ENCODE measurements around the gene PCNX3.
"Not testable (repeated sequence)": the region's sequence is repeated elsewhere in the genome, so short reads cannot be mapped to it uniquely, and the experiment has no call there.

The PCNX3 gene

DNA sequence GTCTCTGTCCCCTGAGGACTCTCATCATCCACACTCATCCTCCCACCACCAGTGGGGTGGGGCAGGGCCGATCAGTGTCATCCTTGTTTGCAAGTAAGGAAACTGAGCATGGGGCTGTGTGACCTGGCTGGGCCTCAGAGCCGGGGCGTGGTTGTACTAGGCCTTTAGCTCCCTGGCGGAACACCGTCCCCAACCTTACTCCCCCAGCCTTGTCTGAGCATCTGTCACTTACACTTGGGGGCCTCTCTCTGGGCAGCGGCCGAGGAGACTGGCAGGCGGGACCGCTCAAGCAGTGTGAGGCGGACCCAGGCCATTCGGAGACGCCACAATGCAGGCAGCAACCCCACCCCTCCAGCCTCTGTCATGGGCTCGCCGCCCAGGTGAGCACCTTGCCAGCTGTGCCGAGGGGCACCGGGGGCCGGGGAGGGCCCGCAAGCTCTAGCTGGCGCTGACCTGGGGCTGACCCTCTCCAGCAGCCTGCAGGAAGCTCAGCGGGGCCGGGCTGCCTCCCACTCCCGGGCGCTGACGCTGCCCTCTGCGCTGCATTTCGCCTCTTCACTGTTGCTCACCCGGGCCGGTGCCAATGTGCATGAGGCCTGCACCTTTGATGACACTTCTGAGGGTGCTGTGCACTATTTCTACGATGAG is 3.8 kb downstream of the PCNX3 start:
- DNase-seq (ENCODE audit: low read depth in 2 of 2) = no peak

DNA sequence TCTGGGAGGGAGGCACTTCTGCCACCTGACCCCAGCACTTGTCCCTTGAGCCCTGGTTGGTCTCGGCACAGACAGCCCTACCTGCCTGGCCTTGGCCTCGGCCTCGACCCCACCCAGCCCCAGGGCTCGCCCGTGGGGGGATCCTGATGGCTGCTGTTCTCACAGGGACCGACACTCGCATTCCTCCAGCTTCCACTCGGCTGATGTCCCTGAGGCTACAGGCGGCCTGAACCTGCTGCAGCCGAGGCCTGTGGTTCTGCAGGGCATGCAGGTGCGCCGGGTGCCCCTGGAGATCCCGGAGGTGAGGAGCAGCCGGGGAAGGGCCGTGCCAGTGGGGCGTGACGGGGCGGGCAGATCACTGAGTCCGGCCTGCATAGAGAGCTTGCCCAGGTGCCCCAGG is 5.1 kb downstream of the PCNX3 start:
- no peak for DNase-seq (ENCODE audit: low read depth in 2 of 2)

DNA sequence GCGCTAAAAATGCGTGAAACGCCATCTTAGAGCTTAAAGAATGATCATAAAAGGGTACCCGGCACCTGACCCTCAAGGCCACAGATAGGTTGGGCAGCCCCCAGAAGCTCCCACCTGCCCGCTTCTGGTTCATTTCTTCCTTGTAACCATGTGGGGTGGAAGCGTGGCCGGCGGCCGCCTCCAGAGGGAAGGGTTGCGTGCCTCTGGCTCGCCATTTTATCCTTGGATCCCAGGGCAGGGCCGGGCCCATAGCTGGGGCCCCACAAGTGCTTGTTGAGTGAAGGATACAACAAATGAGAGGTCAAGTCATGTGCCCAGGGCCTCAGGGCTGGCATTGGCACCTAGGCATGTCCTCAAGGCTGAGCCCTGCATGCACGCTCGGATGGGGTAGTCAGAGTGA is 5.9 kb downstream of the PCNX3 start:
- no peak for DNase-seq (ENCODE audit: low read depth in 2 of 2)

DNA sequence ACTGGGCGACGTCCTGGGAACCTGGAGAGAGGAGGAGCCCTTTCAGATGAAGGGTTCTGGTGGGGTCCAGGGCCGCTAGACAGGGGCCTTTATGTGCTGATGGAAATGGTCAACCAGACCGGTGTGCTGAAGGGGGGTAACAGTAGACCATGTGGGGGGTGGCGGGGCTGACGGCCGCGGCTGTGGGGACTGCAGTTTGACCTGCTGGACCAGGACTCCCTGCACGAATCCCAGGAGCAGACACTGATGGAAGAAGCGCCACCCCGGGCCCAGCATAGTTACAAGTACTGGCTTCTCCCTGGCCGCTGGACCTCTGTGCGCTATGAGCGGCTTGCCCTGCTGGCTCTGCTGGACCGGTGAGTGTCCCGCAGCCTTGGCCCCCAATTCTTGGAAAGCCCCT is 6.4 kb downstream of the PCNX3 start:
- DNase-seq (ENCODE audit: low read depth in 2 of 2) = no peak

- DNase-seq (ENCODE audit: low read depth in 2 of 2) = no peak
Observed at GRCh38 chr11:65623177-65623576, 7.6 kb downstream of the PCNX3 start.

- no peak for DNase-seq (ENCODE audit: low read depth in 2 of 2)
Observed at GRCh38 chr11:65623852-65624616, 8.5 kb downstream of the PCNX3 start.

DNA sequence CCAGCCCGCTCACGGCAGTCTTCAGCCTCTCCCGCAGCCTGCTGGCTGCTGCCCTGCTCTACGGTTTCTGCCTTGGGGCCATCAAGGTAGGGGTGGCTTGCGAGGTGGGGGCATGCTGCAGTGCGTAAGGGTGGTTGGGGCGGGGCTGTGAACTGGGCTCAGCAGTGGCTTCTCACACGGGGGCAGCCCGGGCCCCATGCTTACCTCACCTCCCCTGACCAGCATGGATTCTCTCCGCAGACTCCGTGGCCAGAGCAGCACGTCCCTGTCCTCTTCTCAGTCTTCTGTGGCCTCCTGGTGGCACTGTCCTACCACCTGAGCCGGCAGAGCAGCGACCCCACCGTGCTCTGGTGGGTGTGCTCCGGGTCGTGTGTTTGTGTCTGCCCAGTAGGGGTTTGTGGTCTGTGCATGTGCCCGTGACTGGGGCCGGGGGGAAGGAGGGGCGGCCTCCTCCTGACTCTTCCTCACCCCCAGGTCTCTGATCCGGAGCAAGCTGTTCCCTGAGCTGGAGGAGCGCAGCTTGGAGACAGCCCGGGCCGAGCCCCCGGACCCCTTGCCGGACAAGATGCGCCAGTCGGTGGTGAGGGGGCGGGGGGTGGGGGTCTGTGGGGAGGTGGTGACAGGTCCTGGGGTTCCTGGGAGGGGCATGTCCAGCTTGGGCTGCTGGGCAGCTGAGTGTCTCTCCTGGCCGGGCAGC is 9.5 kb downstream of the PCNX3 start:
- no peak for DNase-seq (ENCODE audit: low read depth in 2 of 2)

DNA sequence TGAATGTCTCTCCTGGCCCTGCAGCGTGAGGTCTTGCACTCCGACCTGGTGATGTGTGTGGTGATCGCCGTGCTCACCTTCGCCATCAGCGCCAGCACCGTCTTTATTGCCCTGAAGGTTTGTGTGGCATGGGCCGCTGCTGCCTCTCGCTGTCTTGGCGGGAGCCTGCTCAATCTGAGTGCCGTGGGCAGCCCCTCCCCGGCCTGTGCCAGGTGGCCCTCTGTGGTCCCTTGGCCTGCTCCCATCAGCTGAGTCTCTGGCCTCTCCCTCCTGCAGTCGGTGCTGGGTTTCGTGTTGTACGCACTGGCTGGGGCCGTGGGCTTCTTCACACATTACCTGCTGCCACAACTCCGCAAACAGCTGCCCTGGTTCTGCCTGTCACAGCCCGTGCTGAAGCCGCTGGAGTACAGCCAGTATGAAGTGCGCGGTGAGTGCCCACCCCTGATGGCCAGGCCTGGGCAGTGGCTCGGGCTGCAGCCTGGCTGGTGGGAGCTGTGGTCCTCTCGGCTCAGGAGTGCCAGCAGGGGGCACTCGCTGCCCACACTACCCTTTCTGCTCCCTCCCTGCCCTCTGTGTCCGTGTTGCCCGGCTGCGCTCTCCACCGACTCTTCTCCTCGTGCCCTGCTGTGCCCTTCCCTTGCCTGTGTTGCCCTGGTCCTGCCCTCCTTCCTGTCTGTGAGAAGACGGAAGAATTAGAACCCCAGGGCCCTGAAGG is 10.2 kb downstream of the PCNX3 start:
- DNase-seq (ENCODE audit: low read depth in 2 of 2) = peak in 1 of 2 donors; percentile 32

DNA sequence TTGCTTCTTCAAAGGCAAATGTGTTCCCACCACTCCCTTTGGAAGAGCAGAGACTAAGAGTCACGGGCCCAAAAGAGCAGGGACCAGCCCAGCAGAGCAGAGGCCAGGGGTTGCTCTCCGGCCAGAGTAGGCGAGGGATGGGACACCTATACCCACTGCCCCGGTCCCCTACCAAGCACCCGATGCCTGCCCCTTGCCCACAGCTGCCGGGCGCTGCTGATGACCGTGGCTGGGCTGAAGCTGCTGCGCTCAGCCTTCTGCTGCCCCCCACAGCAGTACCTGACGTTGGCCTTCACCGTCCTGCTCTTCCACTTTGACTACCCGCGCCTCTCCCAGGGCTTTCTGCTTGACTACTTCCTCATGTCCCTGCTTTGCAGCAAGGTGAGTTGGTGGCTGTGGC is 11.6 kb downstream of the PCNX3 start:
- DNase-seq (ENCODE audit: low read depth in 2 of 2) = no peak

GRCh38 chr11:65629579-65629978 is 14.0 kb downstream of the PCNX3 start:
- DNase-seq (ENCODE audit: low read depth in 2 of 2) = no peak

- no peak for DNase-seq (ENCODE audit: low read depth in 2 of 2)
Observed at GRCh38 chr11:65630215-65630614, 14.6 kb downstream of the PCNX3 start.

GRCh38 chr11:65633390-65634108 is 18.0 kb downstream of the PCNX3 start:
- DNase-seq (ENCODE audit: low read depth in 2 of 2) = no peak

DNA sequence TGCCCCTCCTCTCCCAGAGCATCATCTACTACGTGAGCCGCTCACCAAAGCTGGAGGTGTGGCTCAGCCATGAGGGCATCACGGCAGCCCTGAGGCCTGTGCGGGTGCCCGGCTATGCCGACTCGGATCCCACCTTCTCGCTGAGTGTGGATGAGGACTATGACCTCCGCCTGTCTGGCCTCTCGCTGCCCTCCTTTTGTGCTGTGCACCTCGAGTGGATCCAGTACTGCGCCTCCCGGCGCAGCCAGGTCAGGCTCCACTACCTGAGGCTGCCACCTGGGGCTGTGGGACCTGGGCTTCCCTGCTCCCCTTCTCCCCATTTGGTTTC is 18.5 kb downstream of the PCNX3 start:
- DNase-seq (ENCODE audit: low read depth in 2 of 2) = no peak

- no peak for DNase-seq (ENCODE audit: low read depth in 2 of 2)
Observed at GRCh38 chr11:65634440-65634839, 18.9 kb downstream of the PCNX3 start.

DNA sequence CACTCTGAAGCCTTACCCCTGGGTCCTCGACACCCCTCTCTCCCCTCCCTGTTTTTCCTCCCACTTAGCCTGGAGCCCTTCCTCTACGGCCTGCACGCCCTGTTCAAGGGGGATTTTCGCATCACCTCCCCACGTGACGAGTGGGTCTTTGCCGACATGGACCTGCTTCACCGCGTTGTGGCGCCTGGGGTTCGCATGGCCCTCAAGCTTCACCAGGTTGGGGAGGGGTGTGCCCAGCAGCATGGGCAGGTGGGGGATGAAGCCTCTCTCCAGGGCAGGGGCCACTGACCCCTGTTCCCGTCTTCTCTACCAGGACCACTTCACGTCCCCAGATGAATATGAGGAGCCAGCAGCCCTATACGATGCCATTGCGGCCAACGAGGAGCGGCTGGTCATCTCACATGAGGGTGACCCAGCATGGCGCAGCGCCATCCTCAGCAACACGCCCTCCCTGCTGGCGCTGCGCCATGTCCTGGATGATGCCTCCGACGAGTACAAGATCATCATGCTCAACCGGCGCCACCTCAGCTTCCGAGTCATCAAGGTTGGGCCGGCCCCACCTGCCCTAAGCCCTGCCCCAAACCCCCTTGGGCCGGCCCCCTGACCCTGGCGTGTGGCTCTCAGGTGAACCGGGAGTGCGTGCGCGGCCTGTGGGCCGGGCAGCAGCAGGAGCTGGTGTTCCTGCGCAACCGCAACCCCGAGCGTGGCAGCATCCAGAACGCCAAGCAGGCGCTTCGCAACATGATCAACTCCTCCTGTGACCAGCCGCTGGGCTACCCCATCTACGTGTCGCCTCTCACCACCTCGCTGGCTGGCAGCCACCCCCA is 19.5 kb downstream of the PCNX3 start:
- DNase-seq (ENCODE audit: low read depth in 2 of 2) = no peak

DNA sequence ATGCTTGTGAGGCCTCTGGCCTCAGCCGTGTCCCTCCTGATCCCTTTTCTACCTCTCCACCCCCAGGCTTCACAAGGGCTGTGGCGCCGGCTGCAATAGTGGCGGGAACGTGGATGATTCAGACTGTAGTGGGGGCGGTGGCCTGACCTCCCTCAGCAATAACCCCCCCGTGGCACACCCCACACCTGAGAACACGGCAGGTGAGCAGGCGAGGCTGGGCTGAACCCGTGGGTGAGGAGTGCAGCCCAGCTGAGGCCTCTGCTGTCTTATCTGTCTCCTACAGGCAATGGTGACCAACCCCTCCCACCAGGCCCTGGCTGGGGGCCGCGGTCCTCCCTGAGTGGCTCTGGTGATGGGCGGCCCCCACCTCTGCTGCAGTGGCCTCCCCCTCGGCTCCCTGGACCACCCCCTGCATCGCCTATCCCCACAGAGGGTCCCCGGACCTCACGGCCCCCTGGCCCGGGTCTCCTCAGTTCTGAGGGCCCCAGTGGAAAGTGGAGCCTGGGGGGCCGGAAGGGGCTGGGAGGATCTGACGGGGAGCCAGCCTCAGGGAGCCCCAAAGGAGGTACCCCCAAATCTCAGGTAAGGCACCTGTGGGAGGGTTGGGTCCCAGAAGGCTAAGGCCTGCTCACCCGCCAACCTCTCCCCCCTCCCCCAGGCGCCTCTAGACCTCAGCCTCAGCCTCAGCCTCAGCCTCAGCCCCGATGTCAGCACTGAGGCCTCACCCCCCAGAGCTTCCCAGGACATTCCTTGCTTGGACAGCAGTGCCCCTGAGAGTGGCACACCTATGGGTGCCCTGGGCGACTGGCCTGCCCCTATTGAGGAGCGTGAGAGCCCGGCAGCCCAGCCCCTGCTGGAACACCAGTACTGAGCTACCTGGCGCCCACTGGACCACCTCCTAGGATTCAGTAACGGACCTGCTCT is 20.8 kb downstream of the PCNX3 start:
- DNase-seq (ENCODE audit: low read depth in 2 of 2) = no peak

DNA sequence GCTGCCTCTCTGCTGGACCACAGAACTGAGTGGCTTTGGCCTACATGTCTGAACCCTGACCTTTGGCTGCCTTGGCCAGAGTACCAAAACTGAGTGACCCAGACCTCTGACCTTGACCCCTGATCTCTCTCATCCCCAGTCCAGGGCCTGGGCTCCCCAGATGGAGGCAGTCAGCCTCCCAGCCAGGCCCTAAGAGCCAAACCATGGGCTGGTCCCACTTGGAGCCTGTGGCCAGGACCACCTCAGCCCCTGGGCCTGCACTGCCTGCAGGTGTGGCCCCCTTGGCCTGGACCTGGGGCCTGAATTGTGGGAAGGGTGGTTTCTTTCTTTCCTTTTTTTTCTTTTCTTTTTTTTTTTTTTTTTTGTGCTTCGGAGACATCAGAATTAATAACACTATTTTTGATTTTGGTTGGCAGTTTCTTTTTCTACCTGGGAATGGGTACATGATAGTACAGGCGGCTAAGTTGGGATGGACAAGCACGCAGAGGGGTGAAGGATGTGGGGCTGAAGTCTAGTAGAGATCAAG is 21.5 kb downstream of the PCNX3 start:
- DNase-seq (ENCODE audit: low read depth in 2 of 2) = no peak

- peak; percentile 37 to 57 for DNase-seq (ENCODE audit: low read depth in 2 of 2)
Observed at GRCh38 chr11:65637794-65638419, 22.3 kb downstream of the PCNX3 start, which contains the start of gene SIPA1. Gene SIPA1, plus strand, starts transcription at chr11:65638101. Its CDS starts 2,821 bp downstream, at chr11:65640922.

- DNase-seq (ENCODE audit: low read depth in 2 of 2) = not testable (repeated sequence)
Observed at GRCh38 chr11:65639228-65639597, 23.6 kb downstream of the PCNX3 start.

Data from stimulated activated CD8-positive, alpha-beta memory T cell treated with anti-CD3 and anti-CD28 coated beads, Interleukin-2, amount 100 ng/mL, for 1 hour (primary cell).